Retinal pigment epithelial cell (primary cell): ENCODE data around the gene KBTBD7.

Experiments used
- DNase-seq: peaks from one replicate; pipeline ENCODE4 v3.0.0-alpha.2; 2010; ENCODE audit warnings: low read depth
- H3K4me3 ChIP-seq: 2 replicates; pipeline ENCODE4 v1.5.1; 2011; ENCODE audit warnings: mild to moderate bottlenecking, low read length, control low read depth, moderate library complexity
- TF ChIP-seq, protein P1 (sequence below): conservative IDR thresholded peaks from 2 replicates; pipeline ENCODE4 v1.5.1; 2011; ENCODE audit warnings: low read depth, low read length, control low read depth, inconsistent platforms

KBTBD7 gene

DNA sequence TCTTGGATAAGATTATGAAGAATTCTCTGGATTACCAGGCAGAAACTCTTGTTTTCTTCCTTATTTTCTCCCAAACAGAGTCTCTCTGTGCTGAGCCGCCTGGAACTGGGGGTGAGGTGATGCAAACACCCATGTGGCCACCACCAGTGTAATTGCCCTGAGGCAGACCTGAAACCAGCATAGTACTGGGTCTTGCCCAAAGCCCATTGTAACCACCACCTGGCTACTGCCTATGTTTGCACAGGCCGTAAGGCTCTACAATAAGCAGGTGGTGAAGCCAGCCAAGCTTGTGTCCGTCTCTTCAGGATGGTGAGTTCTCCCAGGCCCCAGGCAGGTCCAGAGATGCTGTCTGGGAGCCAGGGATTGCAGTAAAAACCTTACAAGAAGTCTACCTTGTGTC is 18.9 kb upstream of the KBTBD7 start:
- TF ChIP-seq, protein P1, sequence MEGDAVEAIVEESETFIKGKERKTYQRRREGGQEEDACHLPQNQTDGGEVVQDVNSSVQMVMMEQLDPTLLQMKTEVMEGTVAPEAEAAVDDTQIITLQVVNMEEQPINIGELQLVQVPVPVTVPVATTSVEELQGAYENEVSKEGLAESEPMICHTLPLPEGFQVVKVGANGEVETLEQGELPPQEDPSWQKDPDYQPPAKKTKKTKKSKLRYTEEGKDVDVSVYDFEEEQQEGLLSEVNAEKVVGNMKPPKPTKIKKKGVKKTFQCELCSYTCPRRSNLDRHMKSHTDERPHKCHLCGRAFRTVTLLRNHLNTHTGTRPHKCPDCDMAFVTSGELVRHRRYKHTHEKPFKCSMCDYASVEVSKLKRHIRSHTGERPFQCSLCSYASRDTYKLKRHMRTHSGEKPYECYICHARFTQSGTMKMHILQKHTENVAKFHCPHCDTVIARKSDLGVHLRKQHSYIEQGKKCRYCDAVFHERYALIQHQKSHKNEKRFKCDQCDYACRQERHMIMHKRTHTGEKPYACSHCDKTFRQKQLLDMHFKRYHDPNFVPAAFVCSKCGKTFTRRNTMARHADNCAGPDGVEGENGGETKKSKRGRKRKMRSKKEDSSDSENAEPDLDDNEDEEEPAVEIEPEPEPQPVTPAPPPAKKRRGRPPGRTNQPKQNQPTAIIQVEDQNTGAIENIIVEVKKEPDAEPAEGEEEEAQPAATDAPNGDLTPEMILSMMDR: no peak
- no peak overlapping the region for H3K4me3 ChIP-seq
- no peak for DNase-seq

DNA sequence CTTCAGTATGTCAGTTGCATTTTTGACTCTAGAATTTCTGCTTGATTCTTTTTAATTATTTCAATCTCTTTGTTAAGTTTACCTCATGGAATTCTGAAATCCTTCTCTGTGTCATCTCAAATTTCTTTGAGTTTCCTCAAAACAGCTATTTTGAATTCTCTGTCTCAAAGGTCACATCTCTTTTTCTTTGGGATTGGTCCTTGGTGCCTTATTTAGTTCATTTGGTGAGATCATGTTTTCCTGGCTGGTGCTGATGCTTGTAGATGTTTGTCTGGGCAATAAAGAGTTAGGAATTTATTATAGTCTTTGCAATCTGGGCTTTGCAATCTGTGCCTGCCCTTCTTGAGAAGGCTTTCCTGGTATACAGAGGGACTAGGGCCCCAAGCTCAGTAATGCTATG is 18.5 kb upstream of the KBTBD7 start:
- no peak for DNase-seq
- no peak overlapping the region for H3K4me3 ChIP-seq
- TF ChIP-seq, protein P1: no peak

DNA sequence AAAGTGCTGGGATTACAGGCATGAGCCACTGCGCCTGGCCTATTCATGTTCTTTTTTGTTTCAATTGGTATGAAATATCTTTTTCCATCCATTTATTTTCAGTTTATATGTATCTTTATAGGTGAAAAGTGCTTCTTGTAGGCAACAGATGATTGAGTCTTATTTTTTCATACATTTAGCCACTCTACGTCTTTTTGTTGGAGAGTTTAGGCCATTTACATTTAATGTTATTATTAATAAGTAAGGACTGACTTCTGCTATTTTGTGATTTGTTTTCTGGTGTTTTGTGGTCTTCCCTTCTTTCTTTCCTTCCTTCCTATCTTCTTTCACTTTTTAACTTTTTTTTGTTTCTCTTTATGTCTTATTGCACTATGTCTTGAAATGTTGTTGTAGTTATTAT is 16.7 kb upstream of the KBTBD7 start:
- TF ChIP-seq, protein P1: no peak
- DNase-seq: no peak
- no peak overlapping the region for H3K4me3 ChIP-seq

DNA sequence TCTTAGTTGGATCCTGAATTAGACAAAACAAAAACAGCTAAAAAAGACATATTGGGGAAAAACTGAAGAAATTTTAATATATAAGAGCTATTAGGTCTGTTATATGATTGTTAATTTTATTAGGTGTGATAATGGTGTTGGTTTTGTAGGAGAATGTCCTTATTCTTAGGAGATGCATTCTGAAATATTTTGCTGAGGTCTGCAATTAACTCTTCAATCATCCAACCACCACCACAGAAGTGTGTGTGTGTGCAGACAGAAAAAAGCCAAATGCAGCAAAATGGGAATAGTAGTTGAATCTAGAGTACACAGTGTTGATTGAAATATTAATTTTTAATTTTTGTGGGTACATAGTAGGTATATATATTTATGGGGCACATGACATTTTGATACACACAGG is 12.1 kb upstream of the KBTBD7 start:
- TF ChIP-seq, protein P1: no peak
- no peak overlapping the region for H3K4me3 ChIP-seq
- DNase-seq: no peak

DNA sequence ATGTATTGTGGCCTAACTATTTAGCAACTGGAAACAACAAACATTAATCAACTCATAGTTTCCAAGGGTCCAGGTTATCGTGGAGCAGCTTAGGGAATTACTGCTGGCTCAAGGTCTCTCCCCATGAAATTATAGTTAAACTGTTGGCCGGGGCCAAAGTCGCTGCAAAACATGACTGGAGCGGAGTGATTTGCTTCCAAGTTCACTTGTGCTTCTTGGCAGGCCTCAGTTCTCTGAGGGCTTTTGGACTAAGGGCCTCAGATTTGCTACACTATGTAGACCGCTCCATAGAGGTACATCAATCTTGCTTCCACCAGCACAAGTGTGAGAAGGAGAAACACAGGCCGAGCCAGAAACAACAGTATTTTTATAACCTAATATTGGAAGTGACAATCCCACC is 9.4 kb upstream of the KBTBD7 start:
- no peak overlapping the region for H3K4me3 ChIP-seq
- TF ChIP-seq, protein P1: no peak
- no peak for DNase-seq

DNA sequence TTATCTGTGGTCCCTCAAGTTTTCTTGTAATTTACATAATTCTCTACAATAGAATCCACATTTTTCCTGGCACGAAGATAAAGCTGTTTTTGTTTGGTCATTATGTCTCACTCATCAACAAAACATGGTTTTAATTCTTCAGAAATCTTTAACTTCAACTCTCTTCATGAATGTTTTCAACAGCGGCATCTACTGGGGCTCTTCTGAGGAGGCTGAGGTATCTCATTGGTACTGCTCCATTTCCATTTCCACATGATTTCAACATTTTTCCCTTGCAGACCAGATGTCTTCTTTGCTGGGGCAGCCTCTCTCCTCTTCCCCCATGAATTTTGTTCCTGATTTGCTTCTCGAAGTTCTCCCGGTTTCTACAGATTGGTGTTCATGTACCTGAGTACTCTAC is 5.8 kb upstream of the KBTBD7 start:
- no peak overlapping the region for H3K4me3 ChIP-seq
- DNase-seq: no peak
- TF ChIP-seq, protein P1: no peak

DNA sequence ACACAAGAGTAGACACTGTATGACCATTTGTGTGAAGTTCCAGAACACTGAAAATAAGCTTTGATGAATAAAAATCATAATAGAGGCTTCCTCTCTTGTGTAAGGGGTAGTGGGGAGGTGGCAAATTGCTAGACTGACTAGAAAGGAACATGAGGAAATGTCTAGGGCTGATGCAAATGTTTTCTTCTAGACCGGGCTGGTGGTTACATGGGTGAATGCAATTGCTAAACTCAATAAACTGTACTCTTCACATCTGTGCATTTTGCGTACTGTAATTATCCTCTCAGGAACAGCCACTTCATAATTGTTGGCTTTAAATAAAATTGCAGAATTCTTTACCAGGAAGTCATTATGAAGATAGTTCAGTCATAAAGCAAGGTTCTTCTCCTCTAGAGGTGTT is 5.2 kb upstream of the KBTBD7 start:
- DNase-seq: no peak
- TF ChIP-seq, protein P1: no peak
- H3K4me3 ChIP-seq: no peak overlapping the region
